Endothelial cell (in vitro differentiated cells): Measurements from ENCODE around the gene CDH6. TPM values are rescaled to one million over a fixed set of nuclear protein-coding genes. Genes with fewer than 3 reads are reported as not detected.

Experiments used
- DNase-seq: peaks from one replicate; pipeline ENCODE4 v3.0.0; 2021; ENCODE audit warnings: low spot score
- H3K27ac Mint-ChIP-seq: one replicate; pipeline ENCODE4 v1.8.0; 2021; ENCODE audit warnings: mixed read lengths, inconsistent platforms; ENCODE audit not compliant: unreplicated experiment
- H3K27me3 Mint-ChIP-seq: one replicate; pipeline ENCODE4 v1.8.0; 2021; ENCODE audit warnings: mild to moderate bottlenecking, moderate library complexity, mixed read lengths, inconsistent platforms; ENCODE audit not compliant: unreplicated experiment
- H3K36me3 Mint-ChIP-seq: one replicate; pipeline ENCODE4 v1.8.0; 2021; ENCODE audit warnings: mild to moderate bottlenecking, low read depth, mixed read lengths, inconsistent platforms; ENCODE audit not compliant: unreplicated experiment
- H3K4me1 Mint-ChIP-seq: one replicate; pipeline ENCODE4 v1.8.0; 2021; ENCODE audit warnings: mild to moderate bottlenecking, mixed read lengths, inconsistent platforms; ENCODE audit not compliant: unreplicated experiment
- H3K4me3 Mint-ChIP-seq: one replicate; pipeline ENCODE4 v1.8.0; 2021; ENCODE audit warnings: mild to moderate bottlenecking, mixed read lengths, inconsistent platforms; ENCODE audit not compliant: unreplicated experiment
- H3K9me3 Mint-ChIP-seq: one replicate; pipeline ENCODE4 v1.8.0; 2021; ENCODE audit warnings: mixed read lengths, inconsistent platforms; ENCODE audit not compliant: unreplicated experiment
- total RNA-seq: library from RNA; stranded (reverse); fragmentation: NEBNext Ultra II Directional; extraction: Animal tissue kit (Norgen Biotek cat#: 25700); gene quantifications from one replicate; pipeline ENCODE4 v1.2.1, GENCODE V29; 2021; ENCODE audit not compliant: unreplicated experiment
- TF ChIP-seq, protein P1 (sequence below): fragments of 200-600 bp; sonication (generic); IDR thresholded peaks from one replicate; pipeline ENCODE4 v1.5.0; 2021; ENCODE audit warnings: antibody characterized with exemption; ENCODE audit not compliant: unreplicated experiment

CDH6 gene
- total RNA-seq, 1 donor from 2014 or later, result 0.15 TPM

DNA sequence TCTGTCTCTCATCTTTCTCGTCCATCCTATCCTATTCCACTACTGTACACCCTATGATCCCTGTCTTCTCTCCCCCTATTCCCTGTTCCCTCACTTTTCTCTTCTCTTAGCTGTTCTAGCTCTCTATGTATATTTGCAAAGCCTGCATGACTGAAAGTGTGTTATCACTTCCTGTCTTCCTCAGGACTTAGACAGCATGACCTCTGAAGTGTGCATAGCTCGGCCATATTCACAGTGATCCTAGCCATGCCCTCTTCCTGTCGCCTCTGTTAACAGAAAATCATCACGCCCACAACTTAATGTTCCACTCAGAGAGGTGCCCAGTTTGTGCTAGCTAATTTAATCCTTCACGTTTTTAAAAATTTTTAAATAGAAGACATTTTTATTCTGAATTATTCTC lies 35.8 kb upstream of the CDH6 start:
- Mint-ChIP-seq H3K4me3 (no peak overlapping the region), H3K27ac (no peak overlapping the region), H3K36me3 (no peaks in the 10 kb centered on the region), H3K9me3 (no peaks in the 10 kb centered on the region), H3K27me3 (peaks cover under 1% of the 10 kb centered on the region), H3K4me1 (peaks cover 9% of the 10 kb centered on the region)
- no peak for DNase-seq
- TF ChIP-seq, protein P1, sequence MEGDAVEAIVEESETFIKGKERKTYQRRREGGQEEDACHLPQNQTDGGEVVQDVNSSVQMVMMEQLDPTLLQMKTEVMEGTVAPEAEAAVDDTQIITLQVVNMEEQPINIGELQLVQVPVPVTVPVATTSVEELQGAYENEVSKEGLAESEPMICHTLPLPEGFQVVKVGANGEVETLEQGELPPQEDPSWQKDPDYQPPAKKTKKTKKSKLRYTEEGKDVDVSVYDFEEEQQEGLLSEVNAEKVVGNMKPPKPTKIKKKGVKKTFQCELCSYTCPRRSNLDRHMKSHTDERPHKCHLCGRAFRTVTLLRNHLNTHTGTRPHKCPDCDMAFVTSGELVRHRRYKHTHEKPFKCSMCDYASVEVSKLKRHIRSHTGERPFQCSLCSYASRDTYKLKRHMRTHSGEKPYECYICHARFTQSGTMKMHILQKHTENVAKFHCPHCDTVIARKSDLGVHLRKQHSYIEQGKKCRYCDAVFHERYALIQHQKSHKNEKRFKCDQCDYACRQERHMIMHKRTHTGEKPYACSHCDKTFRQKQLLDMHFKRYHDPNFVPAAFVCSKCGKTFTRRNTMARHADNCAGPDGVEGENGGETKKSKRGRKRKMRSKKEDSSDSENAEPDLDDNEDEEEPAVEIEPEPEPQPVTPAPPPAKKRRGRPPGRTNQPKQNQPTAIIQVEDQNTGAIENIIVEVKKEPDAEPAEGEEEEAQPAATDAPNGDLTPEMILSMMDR, result no peak

DNA sequence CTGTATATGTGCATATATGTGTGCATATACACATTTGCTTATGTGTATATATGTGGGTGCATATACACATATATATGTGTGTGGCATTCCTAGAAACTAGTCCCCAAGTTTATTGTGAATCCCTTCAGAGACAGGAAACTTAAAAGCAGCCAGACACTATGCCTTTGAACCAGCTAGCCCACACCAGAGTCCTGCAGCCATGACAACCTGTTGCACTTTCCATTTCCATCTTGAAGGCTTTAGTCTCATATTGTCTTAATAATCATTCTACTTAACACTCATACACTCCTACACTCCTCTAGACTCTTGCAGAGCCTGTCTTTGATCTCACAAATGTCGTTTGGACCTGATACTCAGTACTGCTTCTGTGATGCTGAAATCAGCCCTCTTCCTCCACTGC lies 34.8 kb upstream of the CDH6 start:
- no peak for DNase-seq
- H3K4me1 Mint-ChIP-seq, result peaks cover 17% of the 10 kb centered on the region
- no peaks in the 10 kb centered on the region for H3K36me3 Mint-ChIP-seq
- peaks cover 1% of the 10 kb centered on the region for H3K27me3 Mint-ChIP-seq
- TF ChIP-seq, protein P1, result no peak
- no peaks in the 10 kb centered on the region for H3K9me3 Mint-ChIP-seq
- H3K4me3 Mint-ChIP-seq, result no peak overlapping the region
- no peak overlapping the region for H3K27ac Mint-ChIP-seq

DNA sequence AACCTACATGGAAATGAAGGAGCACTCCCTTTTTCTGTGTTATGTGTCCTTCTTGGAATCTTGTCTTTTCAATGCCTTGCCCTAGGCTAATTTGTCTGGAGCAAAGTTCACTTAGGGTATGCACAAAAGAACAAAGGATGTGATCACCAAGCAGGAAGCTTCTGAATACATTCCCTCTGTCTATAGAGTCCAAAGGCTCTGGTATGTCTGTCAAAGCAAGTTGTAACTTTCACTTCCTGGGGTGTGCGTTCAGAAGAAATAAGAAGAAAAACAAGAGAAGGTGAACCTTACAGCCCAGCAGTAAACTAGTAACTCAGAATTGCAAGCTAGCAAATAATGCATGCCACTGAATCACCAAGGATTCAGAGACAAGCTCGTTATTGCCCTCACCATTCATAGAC lies 31.7 kb upstream of the CDH6 start:
- DNase-seq, result peak; percentile 5
- Mint-ChIP-seq H3K4me3 (no peak overlapping the region), H3K4me1 (peaks cover 28% of the 10 kb centered on the region), H3K9me3 (no peaks in the 10 kb centered on the region), H3K36me3 (no peaks in the 10 kb centered on the region), H3K27me3 (peaks cover 1% of the 10 kb centered on the region), H3K27ac (no peak overlapping the region)
- TF ChIP-seq, protein P1, result no peak

DNA sequence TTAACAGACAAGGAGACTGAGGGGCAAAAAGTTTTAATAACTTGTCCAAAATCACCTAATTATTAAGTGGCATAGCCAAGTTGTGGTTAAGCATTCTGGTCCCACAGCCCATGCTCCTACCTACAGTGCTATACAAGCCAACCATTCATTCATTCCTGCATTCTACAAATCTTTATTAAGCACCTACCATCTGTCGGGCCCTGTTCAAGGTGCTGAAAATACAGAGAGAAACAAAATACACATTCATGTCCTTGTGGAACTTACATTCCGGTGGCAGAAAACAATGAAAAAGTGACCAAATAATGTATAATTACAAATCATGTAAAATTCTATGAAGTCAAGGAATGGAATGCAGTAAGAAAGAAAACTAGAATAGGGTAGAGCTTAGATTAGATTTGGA lies 27.8 kb upstream of the CDH6 start:
- peaks cover 30% of the 10 kb centered on the region for H3K4me1 Mint-ChIP-seq
- no peaks in the 10 kb centered on the region for H3K9me3 Mint-ChIP-seq
- peaks cover 1% of the 10 kb centered on the region for H3K27me3 Mint-ChIP-seq
- DNase-seq, result no peak
- no peak overlapping the region for H3K27ac Mint-ChIP-seq
- H3K4me3 Mint-ChIP-seq, result no peak overlapping the region
- TF ChIP-seq, protein P1, result no peak
- no peaks in the 10 kb centered on the region for H3K36me3 Mint-ChIP-seq

DNA sequence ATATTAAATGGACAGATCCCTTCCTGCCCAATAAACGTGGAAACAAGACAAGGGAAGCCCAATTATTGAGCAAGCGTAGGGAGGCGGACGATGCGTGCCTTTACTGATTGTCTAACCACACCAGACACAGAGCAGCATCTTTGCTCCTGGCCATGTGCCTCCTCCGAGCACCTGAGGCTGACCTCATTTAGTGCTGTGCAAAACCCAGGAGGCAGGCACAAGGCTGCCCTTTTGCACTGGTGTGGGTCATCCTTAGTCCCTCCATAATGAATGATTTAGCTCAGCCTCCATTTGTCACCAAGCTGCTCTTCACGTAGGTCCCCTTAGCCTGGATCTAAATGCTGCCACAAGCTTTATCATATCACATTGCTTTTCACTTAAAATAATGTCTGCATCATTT lies 24.1 kb upstream of the CDH6 start:
- Mint-ChIP-seq H3K27ac (no peak overlapping the region), H3K27me3 (no peaks in the 10 kb centered on the region), H3K9me3 (no peaks in the 10 kb centered on the region), H3K4me1 (peaks cover 6% of the 10 kb centered on the region), H3K36me3 (no peaks in the 10 kb centered on the region), H3K4me3 (no peak overlapping the region)
- DNase-seq, result no peak
- TF ChIP-seq, protein P1, result no peak
